NCI-H1092 (cell line): Measurements from ENCODE around the gene ABCA9.
"Not testable (repeated sequence)": the region's sequence is repeated elsewhere in the genome, so short reads cannot be mapped to it uniquely, and the experiment has no call there.

ENCODE experiments used
- DNase-seq: peaks from one replicate; lab custom pipeline; 2025; lab: John Stamatoyannopoulos, UW

ABCA9 gene

GRCh38 chr17:69018687-69019086 lies 42.0 kb downstream of the ABCA9 start:
- DNase-seq = no peak

- DNase-seq = no peak
Observed at GRCh38 chr17:69018022-69018615, 42.6 kb downstream of the ABCA9 start.

GRCh38 chr17:69015631-69016030 lies 45.1 kb downstream of the ABCA9 start:
- DNase-seq = no peak

- DNase-seq = no peak
Observed at GRCh38 chr17:69012895-69013805, 47.6 kb downstream of the ABCA9 start.

GRCh38 chr17:69009930-69010329 lies 50.8 kb downstream of the ABCA9 start:
- no peak for DNase-seq

GRCh38 chr17:69004759-69005158 lies 56.0 kb downstream of the ABCA9 start:
- DNase-seq = not testable (repeated sequence)

- not testable (repeated sequence) for DNase-seq
Observed at GRCh38 chr17:68999743-69000142, 61.0 kb downstream of the ABCA9 start.

GRCh38 chr17:68993112-68993511 lies 67.6 kb downstream of the ABCA9 start:
- no peak for DNase-seq

GRCh38 chr17:68987966-68988365 lies 72.8 kb downstream of the ABCA9 start:
- DNase-seq = no peak

GRCh38 chr17:68981288-68981687 lies 79.4 kb downstream of the ABCA9 start:
- DNase-seq = no peak

- no peak for DNase-seq
Observed at GRCh38 chr17:68973098-68973846, 87.5 kb downstream of the ABCA9 start.

- no peak for DNase-seq
Observed at GRCh38 chr17:68972119-68972704, 88.5 kb downstream of the ABCA9 start.

- DNase-seq = no peak
Observed at GRCh38 chr17:68969101-68969500, 91.6 kb downstream of the ABCA9 start.

- no peak for DNase-seq
Observed at GRCh38 chr17:68963958-68964357, 96.8 kb downstream of the ABCA9 start.

- no peak for DNase-seq
Observed at GRCh38 chr17:68961214-68961882, 99.4 kb downstream of the ABCA9 start.

- DNase-seq = not testable (repeated sequence)
Observed at GRCh38 chr17:68959117-68959516, 101.6 kb downstream of the ABCA9 start.

- DNase-seq = no peak
Observed at GRCh38 chr17:68957944-68958343, 102.8 kb downstream of the ABCA9 start.

- DNase-seq = no peak
Observed at GRCh38 chr17:68955181-68955841, 105.4 kb downstream of the ABCA9 start, which contains the start of gene ABCA8. TSS of gene ABCA8 (minus strand) at chr17:68955392. CDS start at chr17:68942034, 13,358 bp downstream.

- DNase-seq = no peak
Observed at GRCh38 chr17:68954146-68954896, 106.4 kb downstream of the ABCA9 start.

GRCh38 chr17:68953340-68953997 lies 107.3 kb downstream of the ABCA9 start:
- no peak for DNase-seq
